Measurements from ENCODE around the gene C19orf85. TPM values are rescaled to one million over a fixed set of nuclear protein-coding genes. Genes with fewer than 3 reads are reported as not detected.

C19orf85 gene
- total and polyA plus RNA-seq, 11 donors = not detected

DNA sequence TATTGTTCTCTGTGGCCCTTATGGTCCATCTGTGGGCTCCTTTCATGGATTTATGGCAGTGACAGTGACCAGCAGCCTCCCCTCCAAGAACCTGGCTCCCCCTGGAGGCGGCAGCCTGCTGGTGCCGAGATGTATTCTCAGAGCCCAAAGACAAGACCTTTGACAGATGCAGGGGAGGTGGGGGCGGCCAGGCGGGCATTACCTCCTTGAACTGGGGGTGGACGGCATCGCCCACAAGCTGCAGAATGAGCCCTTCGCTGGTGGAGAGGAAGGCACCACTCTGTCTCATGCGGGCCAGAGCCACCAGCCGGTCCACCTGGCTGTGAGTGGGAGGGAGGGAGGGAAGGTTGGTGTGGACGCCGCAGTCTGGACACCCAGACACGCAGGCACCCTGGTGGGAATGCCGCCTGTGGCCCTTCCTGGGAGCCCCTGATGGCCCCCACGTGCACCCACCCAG, 9.7 kb downstream of the C19orf85 start:
- Histone ChIP-seq H3K9me3 (no peaks in the 10 kb centered on the region), H3K27me3 (peaks cover 11 to 28% (median 16%) of the 10 kb centered on the region in 9 donors), H3K4me3 (no peak overlapping the region), H3K27ac (no peak overlapping the region), H3K4me1 (peaks cover 0 to 26% (median 12%) of the 10 kb centered on the region in 12 donors), H3K36me3 (peaks cover 0 to 16% (median 7%) of the 10 kb centered on the region in 9 donors)
- DNase-seq = no peak
- ATAC-seq = peak in 1 of 4 donors; percentile 21
- TF ChIP-seq, protein P1, sequence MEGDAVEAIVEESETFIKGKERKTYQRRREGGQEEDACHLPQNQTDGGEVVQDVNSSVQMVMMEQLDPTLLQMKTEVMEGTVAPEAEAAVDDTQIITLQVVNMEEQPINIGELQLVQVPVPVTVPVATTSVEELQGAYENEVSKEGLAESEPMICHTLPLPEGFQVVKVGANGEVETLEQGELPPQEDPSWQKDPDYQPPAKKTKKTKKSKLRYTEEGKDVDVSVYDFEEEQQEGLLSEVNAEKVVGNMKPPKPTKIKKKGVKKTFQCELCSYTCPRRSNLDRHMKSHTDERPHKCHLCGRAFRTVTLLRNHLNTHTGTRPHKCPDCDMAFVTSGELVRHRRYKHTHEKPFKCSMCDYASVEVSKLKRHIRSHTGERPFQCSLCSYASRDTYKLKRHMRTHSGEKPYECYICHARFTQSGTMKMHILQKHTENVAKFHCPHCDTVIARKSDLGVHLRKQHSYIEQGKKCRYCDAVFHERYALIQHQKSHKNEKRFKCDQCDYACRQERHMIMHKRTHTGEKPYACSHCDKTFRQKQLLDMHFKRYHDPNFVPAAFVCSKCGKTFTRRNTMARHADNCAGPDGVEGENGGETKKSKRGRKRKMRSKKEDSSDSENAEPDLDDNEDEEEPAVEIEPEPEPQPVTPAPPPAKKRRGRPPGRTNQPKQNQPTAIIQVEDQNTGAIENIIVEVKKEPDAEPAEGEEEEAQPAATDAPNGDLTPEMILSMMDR (IDR thresholded peaks at IDR 0.05) = peak; percentile 21 to 56 (median 44)
- TF ChIP-seq POLR2A (IDR thresholded peaks at IDR 0.05) = no peak
- WGBS, 4 donors = 74 to 80% (median 79%) methylated on average over 14 of the region's 14 CpGs
- intact Hi-C loops (cut with DNase I) = loop anchor here in 2 of 10 donors (5.0 to 10.0 kb wide), 2 partner anchors 263 to 310 kb away; partner anchors contain the start of gene TNNT1 (in 1 of the 2)

DNA sequence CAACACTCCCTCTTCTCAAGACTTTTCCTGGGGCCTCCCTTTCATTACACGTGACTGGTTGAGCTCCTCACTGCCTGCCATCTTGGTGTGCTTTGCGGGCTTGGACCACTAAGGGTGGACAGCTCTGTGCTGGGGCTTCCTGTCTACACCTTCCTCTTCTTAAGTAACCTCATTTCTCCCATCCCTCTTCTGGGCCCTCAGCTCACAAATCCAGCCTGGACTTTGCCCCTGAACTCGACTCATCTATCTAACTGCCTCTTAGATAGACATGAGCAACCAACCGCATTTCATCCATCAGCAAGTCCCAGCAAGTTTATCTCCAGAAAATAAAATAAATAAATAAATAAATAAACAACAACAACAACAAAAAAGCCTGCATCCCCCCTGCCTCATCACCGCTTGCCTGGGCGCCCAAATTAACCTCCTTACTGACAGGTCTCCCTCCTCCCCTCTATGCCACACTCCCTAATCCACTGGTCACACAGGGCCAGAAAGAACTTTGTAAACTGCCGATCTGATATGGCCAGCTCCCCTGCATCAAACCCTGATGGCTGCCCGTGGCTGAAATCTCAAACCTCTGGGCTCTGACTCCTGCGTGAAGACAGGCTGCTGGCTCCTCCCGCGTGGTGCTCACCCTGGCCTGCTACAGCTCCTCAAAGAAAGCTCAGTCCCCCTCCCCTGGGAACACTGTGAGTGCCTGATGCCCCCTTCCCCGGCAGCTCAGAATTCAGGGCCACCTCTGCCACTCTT, 10.9 kb downstream of the C19orf85 start:
- TF ChIP-seq, protein P1 (IDR thresholded peaks at IDR 0.05) = no peak
- 91 to 96% (median 94%) methylated on average over 12 of the region's 12 CpGs for WGBS, 4 donors
- peaks cover 0 to 23% (median 11%) of the 10 kb centered on the region in 12 donors for H3K4me1 ChIP-seq
- no peak overlapping the region for H3K27ac ChIP-seq
- intact Hi-C loops (cut with DNase I) = loop anchor here in 1 of 10 donors (10.0 kb wide), 1 partner anchor 309 kb away; the partner anchor contains the start of gene TNNT1
- ATAC-seq (no peak), DNase-seq (no peak)
- peaks cover 0 to 16% (median 7%) of the 10 kb centered on the region in 9 donors for H3K36me3 ChIP-seq
- H3K9me3 ChIP-seq = no peaks in the 10 kb centered on the region
- H3K4me3 ChIP-seq = no peak overlapping the region
- H3K27me3 ChIP-seq = peaks cover 14 to 35% (median 21%) of the 10 kb centered on the region in 9 donors

DNA sequence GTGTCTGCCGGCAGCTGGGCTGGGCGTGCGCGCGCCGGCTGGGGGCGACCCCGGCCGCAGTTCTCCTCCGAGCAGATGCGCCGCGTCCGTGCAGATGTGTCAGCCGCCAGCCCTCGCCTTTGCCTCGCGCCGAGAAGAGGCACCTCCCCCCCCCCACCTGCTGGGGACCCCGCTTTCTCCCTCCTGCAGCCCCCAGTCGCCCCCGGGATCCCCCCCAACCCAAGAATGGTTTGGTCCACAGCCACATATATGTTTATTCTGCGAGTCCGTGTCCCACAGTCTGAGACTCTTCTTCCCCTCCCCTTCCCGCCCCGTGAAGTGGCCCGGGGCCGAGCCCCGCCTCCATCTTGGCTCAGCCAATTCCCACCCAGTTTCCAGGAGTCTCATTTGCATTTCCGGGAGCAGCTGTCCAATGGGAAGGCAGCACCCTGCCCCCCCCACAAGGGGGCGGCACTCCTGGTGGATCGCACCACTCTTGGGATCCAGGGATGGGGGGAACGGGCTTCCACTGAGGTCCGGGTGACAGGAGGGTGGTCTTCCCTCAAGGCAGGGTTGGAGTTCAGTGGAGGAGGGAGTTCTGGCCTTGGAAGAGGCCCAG, 11.7 kb downstream of the C19orf85 start:
- Histone ChIP-seq H3K4me3 (peak overlapping the region in 2 of 12 donors; percentile 21 to 29), H3K4me1 (peaks cover 0 to 23% (median 11%) of the 10 kb centered on the region in 12 donors), H3K27me3 (peaks cover 14 to 35% (median 21%) of the 10 kb centered on the region in 9 donors), H3K36me3 (peaks cover 0 to 16% (median 7%) of the 10 kb centered on the region in 9 donors), H3K9me3 (no peaks in the 10 kb centered on the region), H3K27ac (no peak overlapping the region)
- no peak for TF ChIP-seq POLR2A (IDR thresholded peaks at IDR 0.05)
- TF ChIP-seq, protein P1 (IDR thresholded peaks at IDR 0.05) = peak in 2 of 12 donors; percentile 10 to 22
- DNase-seq (peak; percentile 65 to 85 (median 72)), ATAC-seq (peak; percentile 47 to 89 (median 78))
- WGBS, 4 donors = 17 to 23% (median 21%) methylated on average over 31 to 34 of the region's 34 CpGs
- intact Hi-C loops (cut with DNase I) = loop anchor here in 1 of 10 donors (10.0 kb wide), 1 partner anchor 308 kb away; the partner anchor contains the start of gene TNNT1

All from heart left ventricle (tissue), 16 donors.